KMS-11 (cell line): ENCODE data around the gene XDH.
A peak's percentile ranks its signal among the peaks of the same experiment; 100 is the strongest.

ENCODE experiments used
- H2AFZ ChIP-seq: fragments of 200-600 bp; sonication (generic); 2 replicates; pipeline ENCODE4 v1.6.1; 2016; ENCODE audit warnings: antibody characterized with exemption, mixed run types, low read depth
- H3K27ac ChIP-seq: fragments of 200-600 bp; sonication (generic); 2 replicates; pipeline ENCODE4 v1.6.1; 2016; ENCODE audit warnings: mild to moderate bottlenecking, mixed run types
- H3K27me3 ChIP-seq: fragments of 200-600 bp; sonication (generic); 2 replicates; pipeline ENCODE4 v1.6.1; 2017; ENCODE audit warnings: mild to moderate bottlenecking, low read depth, mixed run types, moderate library complexity; ENCODE audit not compliant: insufficient read depth
- H3K36me3 ChIP-seq: fragments of 200-600 bp; sonication (generic); 2 replicates; pipeline ENCODE4 v1.6.1; 2017; ENCODE audit warnings: mild to moderate bottlenecking, mixed run types; ENCODE audit not compliant: insufficient read depth
- H3K4me1 ChIP-seq: fragments of 200-600 bp; sonication (generic); 2 replicates; pipeline ENCODE4 v1.6.1; 2016; ENCODE audit warnings: mild to moderate bottlenecking, low read depth, mixed run types; ENCODE audit not compliant: poor library complexity, severe bottlenecking
- H3K4me2 ChIP-seq: fragments of 200-600 bp; sonication (generic); 2 replicates; pipeline ENCODE4 v1.7.0; 2016; ENCODE audit warnings: mild to moderate bottlenecking, mixed run types
- H3K4me3 ChIP-seq: fragments of 200-600 bp; sonication (generic); IDR thresholded peaks from 2 replicates; pipeline ENCODE4 v1.6.1; 2017; ENCODE audit warnings: low read depth, low read length, mixed read lengths; ENCODE audit not compliant: insufficient read depth
- H3K79me2 ChIP-seq: fragments of 200-600 bp; sonication (generic); 2 replicates; pipeline ENCODE4 v1.6.1; 2016; ENCODE audit warnings: low read depth, mixed run types; ENCODE audit not compliant: insufficient read depth
- H3K9ac ChIP-seq: fragments of 200-600 bp; sonication (generic); 2 replicates; pipeline ENCODE4 v1.6.1; 2016; ENCODE audit warnings: mild to moderate bottlenecking, mixed run types
- H4K20me1 ChIP-seq: fragments of 200-600 bp; sonication (generic); 2 replicates; pipeline ENCODE4 v1.6.1; 2016; ENCODE audit warnings: mild to moderate bottlenecking, mixed run types; ENCODE audit not compliant: insufficient read depth
- TF ChIP-seq, protein P1 (sequence below): fragments of 200-600 bp; sonication (generic); conservative IDR thresholded peaks from 2 replicates; pipeline ENCODE4 v1.6.1; 2017; ENCODE audit warnings: low read depth, mild to moderate bottlenecking, antibody characterized with exemption, low read length, moderate library complexity, mixed read lengths

Gene XDH

GRCh38 chr2:31413862-31414550 lies 536 bp downstream of the XDH start:
- H3K36me3 ChIP-seq = no peaks in the 10 kb centered on the region
- no peak overlapping the region for H3K9ac ChIP-seq
- TF ChIP-seq, protein P1, sequence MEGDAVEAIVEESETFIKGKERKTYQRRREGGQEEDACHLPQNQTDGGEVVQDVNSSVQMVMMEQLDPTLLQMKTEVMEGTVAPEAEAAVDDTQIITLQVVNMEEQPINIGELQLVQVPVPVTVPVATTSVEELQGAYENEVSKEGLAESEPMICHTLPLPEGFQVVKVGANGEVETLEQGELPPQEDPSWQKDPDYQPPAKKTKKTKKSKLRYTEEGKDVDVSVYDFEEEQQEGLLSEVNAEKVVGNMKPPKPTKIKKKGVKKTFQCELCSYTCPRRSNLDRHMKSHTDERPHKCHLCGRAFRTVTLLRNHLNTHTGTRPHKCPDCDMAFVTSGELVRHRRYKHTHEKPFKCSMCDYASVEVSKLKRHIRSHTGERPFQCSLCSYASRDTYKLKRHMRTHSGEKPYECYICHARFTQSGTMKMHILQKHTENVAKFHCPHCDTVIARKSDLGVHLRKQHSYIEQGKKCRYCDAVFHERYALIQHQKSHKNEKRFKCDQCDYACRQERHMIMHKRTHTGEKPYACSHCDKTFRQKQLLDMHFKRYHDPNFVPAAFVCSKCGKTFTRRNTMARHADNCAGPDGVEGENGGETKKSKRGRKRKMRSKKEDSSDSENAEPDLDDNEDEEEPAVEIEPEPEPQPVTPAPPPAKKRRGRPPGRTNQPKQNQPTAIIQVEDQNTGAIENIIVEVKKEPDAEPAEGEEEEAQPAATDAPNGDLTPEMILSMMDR = peak; percentile 57
- no peaks in the 10 kb centered on the region for H4K20me1 ChIP-seq
- H3K4me1 ChIP-seq = peaks cover 31% of the 10 kb centered on the region
- no peaks in the 10 kb centered on the region for H3K27me3 ChIP-seq
- no peak overlapping the region for H3K27ac ChIP-seq
- no peak overlapping the region for H3K4me2 ChIP-seq
- no peak overlapping the region for H2AFZ ChIP-seq
- no peaks in the 10 kb centered on the region for H3K79me2 ChIP-seq
- no peak overlapping the region for H3K4me3 ChIP-seq

DNA sequence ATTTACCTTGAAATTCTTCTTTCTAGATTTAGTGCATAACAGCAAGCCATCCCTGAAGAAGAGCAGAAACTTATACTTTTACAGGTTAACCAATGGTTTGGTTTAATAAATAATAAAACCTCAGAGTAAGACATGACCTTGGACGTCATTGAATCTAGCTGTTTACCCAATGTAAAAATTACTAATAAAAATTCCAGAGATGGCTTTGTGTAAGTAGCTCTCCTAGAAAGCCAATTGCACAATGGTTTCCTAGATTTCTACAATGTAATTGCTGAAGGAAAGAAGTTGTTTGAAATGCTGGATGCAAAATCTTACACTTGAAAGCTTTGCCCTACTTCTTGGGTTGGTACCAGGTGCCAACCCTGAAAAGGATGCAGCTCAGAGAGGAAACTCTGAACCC lies 1.5 kb downstream of the XDH start:
- no peak overlapping the region for H2AFZ ChIP-seq
- H3K9ac ChIP-seq = no peak overlapping the region
- no peak overlapping the region for H3K4me2 ChIP-seq
- H3K27ac ChIP-seq = no peak overlapping the region
- H3K36me3 ChIP-seq = no peaks in the 10 kb centered on the region
- H4K20me1 ChIP-seq = no peaks in the 10 kb centered on the region
- no peak overlapping the region for H3K4me3 ChIP-seq
- TF ChIP-seq, protein P1 = no peak
- no peaks in the 10 kb centered on the region for H3K79me2 ChIP-seq
- H3K27me3 ChIP-seq = no peaks in the 10 kb centered on the region
- peaks cover 31% of the 10 kb centered on the region for H3K4me1 ChIP-seq

DNA sequence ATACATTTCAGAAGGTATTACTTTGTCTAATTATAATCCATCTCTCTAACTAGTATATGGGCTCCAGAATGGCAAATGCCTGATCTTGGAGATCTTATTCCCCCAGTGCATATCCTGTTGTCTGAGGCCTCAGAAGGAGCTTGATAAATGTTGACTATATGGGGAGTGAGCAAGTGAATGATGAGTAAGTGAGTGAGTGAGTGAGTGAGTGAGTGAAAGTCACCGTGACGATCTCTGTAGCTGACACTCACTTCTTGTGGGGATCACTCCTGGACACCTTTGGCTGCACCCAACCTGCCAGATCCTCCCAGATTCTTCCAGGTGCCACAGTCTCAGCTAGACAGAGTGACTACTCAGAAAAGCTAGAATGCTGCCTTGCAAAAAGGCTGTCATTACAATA lies 2.8 kb downstream of the XDH start:
- Histone ChIP-seq H3K4me1 (peaks cover 30% of the 10 kb centered on the region), H3K79me2 (no peaks in the 10 kb centered on the region), H3K27me3 (no peaks in the 10 kb centered on the region), H4K20me1 (no peaks in the 10 kb centered on the region), H3K36me3 (no peaks in the 10 kb centered on the region), H2AFZ (no peak overlapping the region), H3K4me2 (no peak overlapping the region), H3K9ac (no peak overlapping the region), H3K27ac (no peak overlapping the region), H3K4me3 (no peak overlapping the region)
- TF ChIP-seq, protein P1 = no peak

DNA sequence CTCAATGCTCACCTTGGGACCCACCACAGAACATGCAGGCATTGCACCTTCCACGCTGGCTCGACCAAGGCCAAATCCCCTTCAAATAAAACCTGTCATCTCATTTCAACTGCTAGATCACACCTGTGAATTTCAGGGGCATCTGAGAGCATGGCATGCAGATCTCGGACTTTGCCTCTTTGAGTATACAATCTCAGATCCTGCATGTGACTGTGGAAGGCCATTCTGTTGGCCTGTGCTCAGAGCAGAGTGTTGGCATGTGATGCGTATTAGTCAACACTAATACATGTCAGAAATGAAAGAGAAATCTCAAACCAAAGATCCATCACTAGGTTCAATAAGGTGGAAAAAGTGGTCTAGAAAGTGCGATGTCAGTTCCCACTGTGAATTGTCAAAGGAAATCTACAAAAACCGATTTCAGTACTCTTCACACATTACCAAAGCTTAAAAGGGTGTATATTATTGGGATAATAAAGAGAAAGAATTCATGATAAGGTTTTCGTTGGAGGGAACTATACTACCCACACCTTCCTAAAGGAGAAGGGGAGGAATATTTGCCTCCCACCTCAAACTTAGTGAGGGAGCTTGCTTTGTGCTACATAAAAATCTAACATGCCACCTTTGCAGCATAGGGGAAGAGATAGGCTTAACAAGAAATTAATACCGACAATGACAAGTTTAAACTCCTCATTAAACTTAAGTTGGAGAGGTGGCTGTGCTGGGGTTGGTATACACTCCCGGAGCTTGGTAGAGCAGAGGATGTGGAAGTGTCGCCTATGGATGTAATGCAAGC lies 7.8 kb downstream of the XDH start:
- H3K4me2 ChIP-seq = no peak overlapping the region
- H3K4me1 ChIP-seq = peaks cover 4% of the 10 kb centered on the region
- no peaks in the 10 kb centered on the region for H3K36me3 ChIP-seq
- H3K79me2 ChIP-seq = no peaks in the 10 kb centered on the region
- TF ChIP-seq, protein P1 = no peak
- H3K4me3 ChIP-seq = no peak overlapping the region
- no peak overlapping the region for H2AFZ ChIP-seq
- no peak overlapping the region for H3K27ac ChIP-seq
- no peaks in the 10 kb centered on the region for H3K27me3 ChIP-seq
- no peak overlapping the region for H3K9ac ChIP-seq
- H4K20me1 ChIP-seq = no peaks in the 10 kb centered on the region
